ENCODE measurements around the gene GALNT3.

DNA sequence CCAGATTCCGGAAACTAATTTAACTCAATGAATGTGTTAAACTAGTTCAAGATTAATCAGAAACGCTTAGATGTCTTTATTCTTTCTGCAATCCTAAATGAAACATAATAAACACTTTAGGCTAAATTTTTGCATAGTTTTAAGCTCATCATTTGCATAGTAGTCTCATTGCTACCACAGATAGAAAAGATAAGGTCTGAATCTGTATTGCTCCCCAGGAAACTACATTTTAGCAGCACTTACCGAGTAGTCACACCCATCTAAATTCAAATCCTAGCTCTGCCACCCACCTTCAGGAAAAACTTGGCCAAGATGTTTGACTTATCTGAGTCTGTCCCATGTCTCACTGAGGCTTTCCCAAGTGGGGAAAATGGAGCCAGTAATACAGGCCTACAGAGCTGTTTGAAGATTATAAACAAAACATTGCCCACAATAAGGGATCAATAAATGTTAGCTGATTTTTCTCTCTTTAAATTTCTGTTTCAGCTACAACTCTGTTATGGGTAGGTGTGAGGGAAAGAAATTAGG lies 87.0 kb downstream of the GALNT3 start:
- TF ChIP-seq, protein P1, sequence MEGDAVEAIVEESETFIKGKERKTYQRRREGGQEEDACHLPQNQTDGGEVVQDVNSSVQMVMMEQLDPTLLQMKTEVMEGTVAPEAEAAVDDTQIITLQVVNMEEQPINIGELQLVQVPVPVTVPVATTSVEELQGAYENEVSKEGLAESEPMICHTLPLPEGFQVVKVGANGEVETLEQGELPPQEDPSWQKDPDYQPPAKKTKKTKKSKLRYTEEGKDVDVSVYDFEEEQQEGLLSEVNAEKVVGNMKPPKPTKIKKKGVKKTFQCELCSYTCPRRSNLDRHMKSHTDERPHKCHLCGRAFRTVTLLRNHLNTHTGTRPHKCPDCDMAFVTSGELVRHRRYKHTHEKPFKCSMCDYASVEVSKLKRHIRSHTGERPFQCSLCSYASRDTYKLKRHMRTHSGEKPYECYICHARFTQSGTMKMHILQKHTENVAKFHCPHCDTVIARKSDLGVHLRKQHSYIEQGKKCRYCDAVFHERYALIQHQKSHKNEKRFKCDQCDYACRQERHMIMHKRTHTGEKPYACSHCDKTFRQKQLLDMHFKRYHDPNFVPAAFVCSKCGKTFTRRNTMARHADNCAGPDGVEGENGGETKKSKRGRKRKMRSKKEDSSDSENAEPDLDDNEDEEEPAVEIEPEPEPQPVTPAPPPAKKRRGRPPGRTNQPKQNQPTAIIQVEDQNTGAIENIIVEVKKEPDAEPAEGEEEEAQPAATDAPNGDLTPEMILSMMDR (IDR thresholded peaks at IDR 0.05): no peak
- TF ChIP-seq POLR2AphosphoS5 (IDR thresholded peaks at IDR 0.05): no peak
